Endothelial cell of umbilical vein (primary cell): ENCODE data around the gene PTPN2. TPM values are rescaled to one million over a fixed set of nuclear protein-coding genes. Genes with fewer than 3 reads are reported as not detected.
A peak's percentile ranks its signal among the peaks of the same experiment; 100 is the strongest.
"Not testable (repeated sequence)": the region's sequence is repeated elsewhere in the genome, so short reads cannot be mapped to it uniquely, and the experiment has no call there.

ENCODE experiments used
- BruUV-seq: library from RNA; stranded (reverse); fragments of 400-500 nt; replicated peaks from 2 replicates; lab custom pipeline; 2021; lab: Mats Ljungman, UMichigan
- CTCF ChIA-PET: fragments of 300-600, 350-600 bp; sonication (Branson Sonifier 250); formaldehyde crosslinking; loops from one replicate; lab custom pipeline; 2021; ENCODE audit warnings: antibody characterized with exemption, inconsistent platforms; lab: Charles Lee
- POLR2A ChIA-PET: fragments of 300-600, 350-600 bp; sonication (Branson Sonifier 250); formaldehyde crosslinking; loops from one replicate; lab custom pipeline; 2021; ENCODE audit warnings: antibody characterized with exemption, inconsistent platforms; lab: Charles Lee
- DNase-seq: peaks from one replicate; pipeline ENCODE4 v3.0.0-alpha.2; 2011; ENCODE audit warnings: low read depth, low spot score
- FAIRE-seq: peaks from 2 replicates; lab custom pipeline; 2011; peaks lifted over from hg19 to GRCh38; lab: Jason Lieb, UNC
- H2AFZ ChIP-seq: 2 replicates; pipeline ENCODE4 v1.6.0; 2012; ENCODE audit warnings: low read depth, low read length, control low read depth, inconsistent platforms
- H3K27ac ChIP-seq: 2 replicates; pipeline ENCODE4 v1.5.1; 2011; ENCODE audit warnings: low read depth, mild to moderate bottlenecking, control low read depth, low read length, moderate library complexity; ENCODE audit not compliant: insufficient read depth
- H3K27me3 ChIP-seq, 2 experiments: 2 replicates each; pipeline versions ENCODE4 v1.6.0 to v1.6.1; 2011; ENCODE audit warnings: low read length in 2 of 2, mixed read lengths in 1 of 2; ENCODE audit not compliant: control insufficient read depth in 2 of 2, insufficient read depth in 2 of 2
- H3K36me3 ChIP-seq, 2 experiments: 2 replicates in 1 of 2; 3 replicates in 1 of 2; pipeline ENCODE4 v1.5.1; 2011; ENCODE audit warnings: low read length in 2 of 2, mild to moderate bottlenecking in 1 of 2, moderate library complexity in 1 of 2; ENCODE audit not compliant: control insufficient read depth in 2 of 2, insufficient read depth in 2 of 2; ENCODE audit errors: extremely low read depth in 1 of 2
- H3K4me1 ChIP-seq: 3 replicates; pipeline ENCODE4 v1.5.1; 2011; ENCODE audit warnings: mild to moderate bottlenecking, low read length; ENCODE audit not compliant: control insufficient read depth, insufficient read depth; ENCODE audit errors: extremely low read depth
- H3K4me2 ChIP-seq: 2 replicates; pipeline ENCODE4 v1.6.1; 2011; ENCODE audit warnings: low read length, control low read depth, mixed read lengths; ENCODE audit not compliant: insufficient read depth
- H3K4me3 ChIP-seq, 3 experiments: fragments of 200-600 bp in 1 of 3; sonication (generic), shearing (Covaris generic) in 1 of 3; replicated peaks in 1 of 3; 2 replicates each; pipeline ENCODE4 v1.5.1; 2011 to 2016; ENCODE audit warnings: control low read depth in 3 of 3, low read length in 3 of 3, mild to moderate bottlenecking in 2 of 3, inconsistent platforms in 1 of 3, low read depth in 1 of 3, moderate library complexity in 1 of 3; ENCODE audit not compliant: insufficient read depth in 1 of 3
- H3K79me2 ChIP-seq: 2 replicates; pipeline ENCODE4 v1.6.0; 2012; ENCODE audit warnings: low read length, inconsistent platforms; ENCODE audit not compliant: control insufficient read depth, insufficient read depth
- H3K9ac ChIP-seq: replicated peaks from 2 replicates; pipeline ENCODE3; 2011; ENCODE audit warnings: low read length, control low read depth; ENCODE audit not compliant: insufficient read depth; ENCODE audit errors: extremely low read depth
- H3K9me1 ChIP-seq: replicated peaks from 3 replicates; pipeline ENCODE4 v1.6.0; 2011; ENCODE audit warnings: mild to moderate bottlenecking, low read length; ENCODE audit not compliant: control insufficient read depth, insufficient read depth; ENCODE audit errors: extremely low read depth
- H3K9me3 ChIP-seq: replicated peaks from 2 replicates; pipeline ENCODE4 v1.5.1; 2012; ENCODE audit warnings: low read length, inconsistent platforms; ENCODE audit not compliant: control insufficient read depth, insufficient read depth
- H4K20me1 ChIP-seq: replicated peaks from 2 replicates; pipeline ENCODE3; 2011; ENCODE audit warnings: mild to moderate bottlenecking, low read length; ENCODE audit not compliant: control insufficient read depth, insufficient read depth; ENCODE audit errors: extremely low read depth
- EZH2 ChIP-seq: IDR thresholded peaks from 2 replicates; pipeline ENCODE4 v1.6.1; 2012; ENCODE audit warnings: borderline replicate concordance, low read depth, mild to moderate bottlenecking, moderate library complexity, low read length, inconsistent platforms; ENCODE audit not compliant: severe bottlenecking
- dilution Hi-C: fragments of 300-500 bp; cut with MboI; formaldehyde crosslinking; loops from one replicate; pipeline ENCODE4 v1.15.0; 2019; ENCODE audit warnings: low sequenced_read_pairs; ENCODE audit not compliant: extremely low pct_ligation_motif_present
- intact Hi-C: fragments of 100-400 bp; cut with micrococcal nuclease; formaldehyde crosslinking; loops from one replicate; pipeline ENCODE4 v1.10.0; 2022
- polyA plus RNA-seq, 4 experiments: library from polyadenylated mRNA; depleted of rRNA in 3 of 4; stranded (reverse) in 3 of 4; unstranded in 1 of 4; fragments of >200 nt; gene quantifications; 2 replicates each; pipeline versions ENCODE4 v1.2.1 to v1.2.3, GENCODE V29; 2011 to 2012; ENCODE audit warnings: missing spikeins in 1 of 4
- total RNA-seq: library from RNA; stranded (reverse); gene quantifications from 2 replicates; pipeline ENCODE4 v1.2.3, GENCODE V29; 2021

The PTPN2 gene
- total and polyA plus RNA-seq, 2 donors (not counting 3 experiments of a cell fraction or from before 2014, with no cell fraction given), result 8.2 to 20.9 TPM

GRCh38 chr18:12901208-12901607 is 17.2 kb upstream of the PTPN2 start:
- intact Hi-C loops, result not testable (repeated sequence)

GRCh38 chr18:12896784-12897333 is 12.8 kb upstream of the PTPN2 start:
- H3K27ac ChIP-seq, H3K4me1 ChIP-seq, dilution Hi-C loops, DNase-seq, H3K9ac ChIP-seq, H3K79me2 ChIP-seq, H3K9me3 ChIP-seq, H3K36me3 ChIP-seq, H4K20me1 ChIP-seq, FAIRE-seq, intact Hi-C loops, H3K4me2 ChIP-seq, H3K9me1 ChIP-seq, H3K4me3 ChIP-seq, POLR2A ChIA-PET, BruUV-seq: not testable (repeated sequence)
- H2AFZ ChIP-seq, result peak overlapping the region; percentile 47
- TF ChIP-seq EZH2, result peak; percentile 37
- peaks cover 20 to 39% of the 10 kb centered on the region in 2 experiments for H3K27me3 ChIP-seq
- CTCF ChIA-PET, result interaction anchor here (1.5 to 2.8 kb wide), 2 partner anchors 30 to 152 kb away, joined by 3 to 19 read pairs; no protein-coding TSS in a partner anchor

More at GRCh38 chr18:12901208-12901607, 17.2 kb upstream of the PTPN2 start:
- H2AFZ ChIP-seq, H3K79me2 ChIP-seq, H3K27ac ChIP-seq, CTCF ChIA-PET, H3K36me3 ChIP-seq, H3K9me3 ChIP-seq, H3K9ac ChIP-seq, H3K9me1 ChIP-seq, H4K20me1 ChIP-seq, H3K4me2 ChIP-seq, BruUV-seq, DNase-seq, H3K4me1 ChIP-seq, H3K4me3 ChIP-seq, POLR2A ChIA-PET, dilution Hi-C loops, FAIRE-seq: not testable (repeated sequence)
- H3K27me3 ChIP-seq, result peaks cover 25 to 32% of the 10 kb centered on the region in 2 experiments
